HL-60/S4 (cell line): ENCODE data around the gene SHISA7.
"Not testable (repeated sequence)": the region's sequence is repeated elsewhere in the genome, so short reads cannot be mapped to it uniquely, and the experiment has no call there.

Experiments used
- in situ Hi-C: fragments of 300-500 bp; cut with MboI; formaldehyde crosslinking; loops from 2 replicates; pipeline ENCODE4 v1.14.3; 2022; ENCODE audit warnings: low sequenced_read_pairs

Gene SHISA7

GRCh38 chr19:55421281-55421680, 21.8 kb downstream of the SHISA7 start:
- in situ Hi-C loops = not testable (repeated sequence)

DNA sequence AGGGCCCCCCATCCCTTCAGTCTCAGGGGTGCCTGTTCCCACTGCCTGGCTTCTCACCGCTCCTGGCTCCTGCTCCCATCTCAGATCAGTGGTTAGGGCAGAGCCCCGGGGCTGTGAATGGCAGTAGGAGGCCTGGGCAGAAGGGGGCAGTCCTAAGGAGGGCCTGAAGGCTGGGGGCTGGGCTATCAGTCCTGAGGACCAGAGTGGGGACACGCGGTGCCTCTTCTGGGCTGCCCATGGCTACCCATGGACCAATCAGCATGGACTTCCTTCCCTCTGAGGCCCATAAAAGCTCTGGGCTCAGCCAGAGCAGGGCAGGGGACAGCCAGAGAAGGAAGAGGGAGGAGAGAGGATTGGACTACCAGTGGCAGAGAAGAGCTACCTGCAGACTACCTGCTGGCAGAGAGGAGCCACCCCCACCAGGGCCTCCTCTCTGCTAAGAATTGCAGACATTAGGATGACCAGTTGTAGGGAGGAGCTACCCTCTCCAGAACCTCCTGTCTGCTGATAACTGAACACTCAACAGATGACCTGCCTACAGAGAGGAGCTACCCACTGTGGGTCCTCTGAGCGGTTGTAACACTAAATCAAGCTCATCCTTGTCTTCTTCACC, 23.4 kb downstream of the SHISA7 start:
- in situ Hi-C loops = loop anchor here (10.0 kb wide), 2 partner anchors 205 to 275 kb away; partner anchors contain the start of gene TNNT1

- in situ Hi-C loops = loop anchor here (10.0 kb wide), 2 partner anchors 204 to 274 kb away; partner anchors contain the start of gene TNNT1
These were observed 24.0 kb downstream of the SHISA7 start for GRCh38 chr19:55419103-55419502.

- in situ Hi-C loops = loop anchor here (10.0 kb wide), 2 partner anchors 203 to 273 kb away; partner anchors contain the start of gene TNNT1
These were observed 24.9 kb downstream of the SHISA7 start for GRCh38 chr19:55418185-55418584.

DNA sequence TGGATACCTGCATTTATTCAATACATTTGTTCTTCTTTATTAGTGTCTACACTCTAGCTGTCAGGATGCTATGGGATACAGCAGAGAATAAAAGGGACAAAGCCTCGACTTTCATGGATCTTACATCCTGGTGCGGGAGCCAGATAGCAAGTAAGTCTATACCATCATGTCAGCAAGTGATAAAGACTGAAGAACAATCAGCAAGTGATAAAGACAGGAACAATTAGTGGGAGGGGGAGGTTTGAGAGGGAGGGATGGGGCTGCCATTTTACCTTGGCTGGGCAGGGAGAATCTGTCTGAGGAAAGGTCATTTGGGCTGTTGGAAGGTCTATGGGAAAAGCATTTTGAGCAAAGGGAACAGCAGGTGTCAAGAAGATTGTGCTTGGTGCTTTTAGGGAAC, 32.9 kb downstream of the SHISA7 start:
- in situ Hi-C loops = loop anchor here (10.0 kb wide), 2 partner anchors 195 to 265 kb away; partner anchors contain the start of gene TNNT1

DNA sequence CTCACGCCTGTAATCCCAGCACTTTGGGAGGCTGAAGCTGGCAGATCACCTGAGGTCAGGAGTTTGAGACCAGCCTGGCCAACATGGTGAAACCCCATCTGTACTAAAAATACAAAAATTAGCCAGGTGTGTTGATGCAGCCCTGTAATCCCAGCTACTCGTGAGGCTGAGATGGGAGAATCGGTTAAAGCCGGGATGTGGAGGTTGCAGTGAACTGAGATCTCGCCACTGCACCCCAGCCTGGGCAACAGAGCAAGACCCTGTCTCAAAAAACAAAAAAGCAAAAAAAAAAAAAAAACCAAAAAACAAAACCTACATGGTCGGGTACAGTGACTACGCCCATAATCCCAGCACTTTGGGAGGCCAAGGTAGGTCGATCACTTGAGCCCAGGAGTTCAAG, 33.9 kb downstream of the SHISA7 start:
- in situ Hi-C loops = not testable (repeated sequence)

DNA sequence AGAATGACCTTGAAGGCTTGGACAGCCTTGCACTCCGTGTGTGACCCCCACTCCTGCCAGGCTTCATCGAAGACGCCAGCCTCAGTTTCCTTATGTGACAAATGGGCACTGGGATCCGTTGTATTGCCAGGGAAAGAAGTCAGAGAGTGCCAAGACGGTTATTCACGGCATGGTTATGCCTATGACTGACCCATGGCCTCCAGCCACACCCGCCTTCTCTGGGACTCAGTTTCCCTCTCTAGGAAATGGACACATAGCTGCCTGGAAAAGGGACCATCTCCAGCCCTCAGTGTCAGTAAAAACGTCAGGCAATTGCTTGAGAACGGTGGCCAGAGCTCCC, 34.6 kb downstream of the SHISA7 start:
- in situ Hi-C loops = no loop called here

DNA sequence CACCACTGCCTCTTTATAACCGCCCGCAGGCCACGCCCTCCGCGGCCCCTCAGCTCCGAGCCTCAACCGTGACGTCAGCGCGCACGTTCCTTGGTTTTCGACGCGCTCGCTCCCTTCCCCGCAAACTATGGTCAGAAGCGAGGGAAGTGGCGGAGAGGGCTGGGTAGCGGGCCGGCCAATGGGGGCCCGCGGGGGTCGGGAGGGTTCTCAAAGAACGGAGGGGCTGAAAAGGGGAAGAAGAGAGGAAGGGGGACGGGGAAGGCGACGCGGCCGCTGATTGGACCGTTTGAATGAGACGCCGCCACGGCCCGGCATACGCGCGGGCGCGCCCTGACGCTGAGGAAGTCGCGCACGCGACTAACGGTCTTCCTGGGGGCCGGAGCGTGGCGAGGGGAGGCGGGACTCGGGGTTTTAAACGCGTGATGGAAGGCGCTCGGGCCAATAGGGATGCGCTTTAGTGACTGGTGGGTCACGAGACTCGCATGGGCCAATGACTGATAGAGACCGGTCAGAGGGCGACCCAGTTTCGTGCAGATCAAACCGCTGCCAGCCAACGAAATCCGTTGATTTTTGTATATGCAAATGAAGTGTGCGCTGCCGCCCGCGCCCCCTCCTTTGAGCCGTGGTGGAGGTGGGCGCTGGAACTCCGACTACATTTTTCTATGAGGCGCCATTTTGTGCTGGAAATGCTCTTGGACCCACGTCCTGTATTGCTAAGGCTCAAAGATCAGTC, 35.1 kb downstream of the SHISA7 start:
- in situ Hi-C loops = no loop called here

GRCh38 chr19:55407550-55407799, 35.6 kb downstream of the SHISA7 start, which contains the start of gene UBE2S:
Gene UBE2S, minus strand, starts transcription at chr19:55407788. Its CDS starts 199 bp downstream, at chr19:55407589.
- in situ Hi-C loops = not testable (repeated sequence)

DNA sequence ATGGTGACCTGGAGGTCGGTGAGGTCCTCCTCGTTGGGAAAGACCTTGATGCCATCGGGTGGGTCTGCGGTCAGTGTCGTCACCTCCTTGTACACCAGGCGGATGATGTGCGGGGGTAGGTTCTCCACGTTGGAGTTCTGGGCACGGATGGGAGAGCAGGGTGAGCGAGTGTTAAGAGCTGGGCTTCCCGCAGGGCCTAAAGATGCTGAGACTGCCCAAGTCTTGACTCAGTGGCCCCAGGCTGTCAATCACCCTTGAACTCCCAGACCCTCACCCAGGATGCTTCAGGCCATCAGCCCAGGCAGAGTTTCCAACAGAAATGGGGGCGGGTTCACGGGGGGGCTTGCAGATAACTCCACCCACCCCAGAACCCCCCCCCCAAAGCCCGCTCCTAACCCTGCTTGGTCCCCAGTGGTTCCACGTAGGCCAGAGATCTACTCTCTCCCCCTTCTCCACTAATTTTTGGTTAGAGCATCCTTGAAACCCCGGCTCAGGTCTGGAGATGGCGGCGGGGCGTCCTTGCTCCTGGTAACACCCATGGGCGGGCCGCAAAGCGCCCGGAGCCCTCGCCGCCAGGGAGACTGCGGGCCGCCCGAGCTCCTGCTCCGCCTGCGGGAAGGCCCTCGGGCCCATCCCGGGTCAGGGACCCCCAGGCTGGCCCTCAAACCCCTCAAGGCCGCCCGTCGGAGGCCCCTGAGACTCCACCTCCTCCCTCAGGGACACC, 36.1 kb downstream of the SHISA7 start:
- in situ Hi-C loops = no loop called here

DNA sequence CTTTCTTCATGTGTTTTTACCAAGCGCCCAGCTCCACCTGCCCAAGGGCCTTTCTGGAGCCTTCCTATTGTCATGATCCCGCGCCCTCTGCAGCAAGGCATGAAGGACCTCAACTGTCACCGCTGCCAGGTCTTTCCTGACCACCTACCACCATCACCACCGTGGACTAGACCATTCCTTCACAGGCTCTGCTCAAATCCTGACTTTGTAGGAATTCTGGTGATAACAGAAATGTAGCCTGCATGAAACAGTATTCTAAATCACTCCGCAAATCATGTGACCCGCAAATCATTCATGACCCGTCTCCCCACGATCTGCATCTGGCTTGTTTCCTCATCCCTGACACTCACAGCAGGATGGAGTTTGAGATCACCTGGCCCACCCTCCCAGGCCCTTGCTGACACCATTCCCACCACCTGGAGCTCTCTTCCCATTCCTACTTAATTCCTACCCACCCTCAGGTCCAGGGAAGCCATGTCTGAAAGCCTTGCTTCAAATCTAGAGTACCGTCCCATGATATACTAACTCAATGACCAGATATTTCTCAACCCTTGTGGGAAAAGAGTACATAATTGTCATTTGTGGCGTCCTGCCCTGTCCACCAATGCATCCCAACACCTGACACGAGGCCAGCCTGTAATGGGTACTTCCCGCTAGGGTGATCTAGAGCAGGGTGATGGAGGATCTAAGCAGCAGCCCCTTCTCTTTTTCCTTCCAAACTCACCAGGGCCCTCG, 36.8 kb downstream of the SHISA7 start:
- in situ Hi-C loops = no loop called here

DNA sequence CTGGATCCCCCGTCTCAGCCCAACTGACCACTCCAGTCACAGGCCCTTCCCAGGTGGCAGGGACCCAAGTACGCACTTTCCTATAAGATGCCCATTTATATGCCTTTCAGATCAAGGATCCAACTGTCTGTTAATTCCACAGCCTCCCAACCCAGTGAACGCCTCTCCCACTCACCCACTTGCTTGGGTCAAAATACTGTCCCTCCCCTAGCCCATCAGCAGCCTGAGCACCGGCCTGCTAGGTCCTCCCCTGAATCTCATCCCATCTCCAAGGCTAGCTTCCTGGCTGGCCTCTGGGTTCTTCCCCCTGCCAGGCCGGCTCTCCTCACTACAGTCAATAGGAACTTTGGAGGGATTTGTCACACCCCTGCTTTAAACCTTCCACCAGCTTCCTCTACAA, 37.5 kb downstream of the SHISA7 start:
- in situ Hi-C loops = no loop called here

- in situ Hi-C loops = no loop called here
These were observed 40.6 kb downstream of the SHISA7 start for GRCh38 chr19:55402509-55402908.

- in situ Hi-C loops = not testable (repeated sequence)
These were observed 41.7 kb downstream of the SHISA7 start for GRCh38 chr19:55401390-55401789.

GRCh38 chr19:55400281-55401087, 42.6 kb downstream of the SHISA7 start:
- in situ Hi-C loops = no loop called here

DNA sequence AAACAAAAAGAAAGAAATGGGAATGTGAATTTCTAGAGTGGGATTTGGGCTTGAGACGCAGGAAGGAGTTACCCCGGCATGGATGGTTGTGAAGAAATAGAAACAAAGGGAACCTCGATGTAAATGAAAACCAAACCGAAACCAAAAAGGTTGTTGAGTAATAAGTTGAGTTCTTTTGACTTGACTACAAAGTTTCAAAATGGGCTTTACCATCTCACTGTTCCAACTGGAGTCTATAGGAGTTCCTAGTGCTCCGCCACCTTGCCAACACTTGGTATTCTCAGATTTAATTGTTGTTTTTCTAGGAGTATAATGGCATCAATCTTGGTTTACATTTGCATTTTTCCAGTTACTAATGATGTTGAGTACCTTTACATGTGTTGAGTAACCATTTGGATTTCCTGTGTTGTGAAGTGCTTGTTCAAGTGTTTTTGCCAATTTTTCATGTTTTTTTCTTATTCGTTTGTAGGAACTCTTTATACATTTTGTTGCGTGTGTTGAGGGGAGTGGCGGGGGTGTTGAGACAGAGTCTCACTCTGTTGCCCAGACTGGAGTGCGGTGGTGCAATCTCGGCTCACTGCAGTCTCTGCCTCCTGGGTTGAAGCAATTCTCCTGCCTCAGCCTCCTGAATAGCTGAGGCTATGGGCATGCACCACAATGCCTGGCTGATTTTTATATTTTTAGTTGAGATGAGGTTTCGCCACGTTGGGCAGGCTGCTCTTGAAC, 44.7 kb downstream of the SHISA7 start:
- in situ Hi-C loops = no loop called here

GRCh38 chr19:55392820-55393761, 50.0 kb downstream of the SHISA7 start:
- in situ Hi-C loops = no loop called here

GRCh38 chr19:55391702-55392615, 51.1 kb downstream of the SHISA7 start:
- in situ Hi-C loops = no loop called here
